H1 (cell line): ENCODE data around the gene CELF1. TPM values are rescaled to one million over a fixed set of nuclear protein-coding genes. Genes with fewer than 3 reads are reported as not detected.

Experiments used
- KDM4A ChIP-seq: IDR thresholded peaks from one replicate; pipeline ENCODE4 v1.7.1; 2012; ENCODE audit warnings: low read depth, mild to moderate bottlenecking, moderate library complexity, low read length, inconsistent platforms; ENCODE audit not compliant: severe bottlenecking
- polyA plus RNA-seq, 7 experiments: library from polyadenylated mRNA; depleted of rRNA in 3 of 7; stranded (reverse) in 5 of 7; unstranded in 2 of 7; fragments of >200 nt in 5 of 7; fragments of 200-250 nt in 2 of 7; gene quantifications; 1 replicate in 5 of 7; 2 replicates in 1 of 7; 4 replicates in 1 of 7; pipeline versions ENCODE4 v1.2.1 to v1.2.3, GENCODE V29; 2011 to 2013; ENCODE audit warnings: missing spikeins in 2 of 7, mixed read lengths in 2 of 7
- total RNA-seq: library from RNA; stranded (reverse); fragmentation: NEBNext Ultra II Directional; extraction: Animal tissue kit (Norgen Biotek cat#: 25700); gene quantifications from 2 replicates; pipeline ENCODE4 v1.2.1, GENCODE V29; 2021

Gene CELF1
- total and polyA plus RNA-seq, 2 of the 8 experiments (the other 6 are each of a cell fraction or from before 2014, with no cell fraction given) = 131 to 197 TPM

DNA sequence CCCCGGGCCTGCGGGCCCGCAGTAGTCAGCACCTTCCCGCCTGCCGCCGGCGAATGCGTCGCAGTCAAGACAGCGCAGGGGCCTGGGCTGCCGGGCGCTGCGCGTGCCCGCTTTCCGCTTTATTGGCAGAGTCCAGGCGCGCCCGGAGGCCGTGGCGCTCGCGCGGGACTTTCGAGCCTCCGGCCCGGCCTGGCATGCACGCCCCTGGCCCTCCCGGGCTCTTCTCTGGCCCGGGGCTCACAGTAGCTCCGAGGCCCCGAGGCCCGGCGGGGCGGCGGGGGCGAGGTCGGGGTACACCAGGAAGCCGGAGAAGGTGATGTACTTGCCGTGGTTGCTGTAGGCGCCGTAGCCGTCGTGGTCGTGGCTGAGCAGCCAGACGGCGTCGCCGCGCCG is 36.6 kb upstream of the CELF1 start (continued):
- no peak for TF ChIP-seq KDM4A
